NCI-H345 treated with DMSO at 0.1 percent for 48 hours (cell line): ENCODE measurements around the gene SP1.
"Not testable (repeated sequence)": the region's sequence is repeated elsewhere in the genome, so short reads cannot be mapped to it uniquely, and the experiment has no call there.

Experiments used
- DNase-seq: peaks from one replicate; lab custom pipeline; 2025; ENCODE audit not compliant: unreplicated experiment; lab: John Stamatoyannopoulos, UW

The SP1 gene

GRCh38 chr12:53410951-53411350, 31.0 kb downstream of the SP1 start:
- DNase-seq, result no peak

GRCh38 chr12:53413485-53414204, 33.7 kb downstream of the SP1 start:
- no peak for DNase-seq

- DNase-seq, result no peak
Observed at GRCh38 chr12:53414756-53415417, 34.9 kb downstream of the SP1 start.

GRCh38 chr12:53415752-53416389, 35.9 kb downstream of the SP1 start:
- not testable (repeated sequence) for DNase-seq

GRCh38 chr12:53417291-53417816, 37.4 kb downstream of the SP1 start:
- not testable (repeated sequence) for DNase-seq

GRCh38 chr12:53418221-53418620, 38.2 kb downstream of the SP1 start:
- DNase-seq, result no peak

GRCh38 chr12:53419756-53420155, 39.8 kb downstream of the SP1 start:
- DNase-seq, result no peak

GRCh38 chr12:53422247-53422646, 42.3 kb downstream of the SP1 start:
- DNase-seq, result not testable (repeated sequence)

- DNase-seq, result no peak
Observed at GRCh38 chr12:53423597-53423996, 43.6 kb downstream of the SP1 start, which contains the start of gene AMHR2. Gene AMHR2, plus strand, starts transcription at chr12:53423855. Its CDS starts 80 bp downstream, at chr12:53423935.

- no peak for DNase-seq
Observed at GRCh38 chr12:53424626-53425514, 44.9 kb downstream of the SP1 start.

GRCh38 chr12:53425515-53426150, 45.7 kb downstream of the SP1 start:
- no peak for DNase-seq

GRCh38 chr12:53427905-53428594, 48.1 kb downstream of the SP1 start:
- DNase-seq, result no peak

- no peak for DNase-seq
Observed at GRCh38 chr12:53428741-53429140, 48.8 kb downstream of the SP1 start.

- no peak for DNase-seq
Observed at GRCh38 chr12:53430116-53430515, 50.1 kb downstream of the SP1 start.

GRCh38 chr12:53431187-53431586, 51.2 kb downstream of the SP1 start:
- DNase-seq, result no peak

- not testable (repeated sequence) for DNase-seq
Observed at GRCh38 chr12:53435326-53435725, 55.4 kb downstream of the SP1 start.

GRCh38 chr12:53439582-53439981, 59.6 kb downstream of the SP1 start:
- DNase-seq, result not testable (repeated sequence)

- DNase-seq, result peak; percentile 98
Observed at GRCh38 chr12:53441040-53441833, 61.3 kb downstream of the SP1 start, which contains the start of gene PRR13. Gene PRR13, plus strand, starts transcription at chr12:53441734. Its CDS starts 981 bp downstream, at chr12:53442715.

GRCh38 chr12:53443955-53444354, 64.0 kb downstream of the SP1 start:
- no peak for DNase-seq
